ENCODE results near the gene NPAS3. TPM values are rescaled to one million over a fixed set of nuclear protein-coding genes. Genes with fewer than 3 reads are reported as not detected.

Gene NPAS3
- total and polyA plus RNA-seq, 2 donors (not counting 3 experiments of a cell fraction or from before 2014, with no cell fraction given), result 0.10 to 0.13 TPM

DNA sequence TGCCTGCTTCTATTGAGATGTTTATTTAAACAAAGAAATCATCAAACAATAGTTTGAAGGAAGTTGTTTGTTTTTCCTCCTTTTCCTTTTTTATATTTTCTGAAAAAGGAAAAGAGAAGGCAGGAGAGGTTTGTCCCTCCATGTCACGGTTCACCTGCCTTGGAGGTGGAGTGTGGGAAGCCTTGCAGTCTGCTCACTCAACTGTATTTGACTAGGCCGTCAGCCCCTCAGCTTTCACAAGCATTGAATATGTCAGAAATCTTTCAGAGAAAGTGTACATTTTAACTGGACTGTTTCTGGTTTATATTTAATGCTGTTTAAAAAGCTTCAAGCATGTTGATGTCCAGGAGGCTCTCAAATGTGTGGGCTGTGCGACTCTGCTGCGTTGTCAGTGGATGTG is 370.4 kb downstream of the NPAS3 start:
- TF ChIP-seq POLR2A (IDR thresholded peaks at IDR 0.05; ENCODE audit: low read depth, low read length) (no peak), GATA2 (IDR thresholded peaks at IDR 0.05; ENCODE audit: insufficient read depth, insufficient read length, low read depth, low read length) (no peak), CTCF (IDR thresholded peaks at IDR 0.05; ENCODE audit: extremely low read depth in 1 of 2, insufficient read depth in 1 of 2, low read depth in 1 of 2, low read length in 2 of 2) (no peak), MYC (IDR thresholded peaks at IDR 0.05; ENCODE audit: low read depth, low read length) (no peak), POLR2AphosphoS5 (IDR thresholded peaks at IDR 0.05; ENCODE audit: insufficient read depth, low read depth, low read length) (no peak), FOS (IDR thresholded peaks at IDR 0.05; ENCODE audit: borderline replicate concordance, insufficient read depth, low read length) (no peak), JUN (IDR thresholded peaks at IDR 0.05; ENCODE audit: borderline replicate concordance, insufficient read depth, insufficient read length, low read depth) (no peak), EZH2 (IDR thresholded peaks at IDR 0.05; ENCODE audit: borderline replicate concordance, low read depth, low read length, severe bottlenecking) (no peak)
- TF ChIP-seq, protein P1, sequence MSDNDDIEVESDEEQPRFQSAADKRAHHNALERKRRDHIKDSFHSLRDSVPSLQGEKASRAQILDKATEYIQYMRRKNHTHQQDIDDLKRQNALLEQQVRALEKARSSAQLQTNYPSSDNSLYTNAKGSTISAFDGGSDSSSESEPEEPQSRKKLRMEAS (IDR thresholded peaks at IDR 0.05; ENCODE audit: insufficient read depth, insufficient read length), result no peak
- no peak overlapping the region for H3K9ac ChIP-seq (replicated peaks; ENCODE audit: extremely low read depth, insufficient read depth, low read length)
- H3K9me1 ChIP-seq (replicated peaks; ENCODE audit: control insufficient read depth, extremely low read depth, insufficient read depth, low read length), result no peaks in the 10 kb centered on the region
- intact Hi-C loops (cut with micrococcal nuclease) (no loop called here), dilution Hi-C loops (cut with MboI; ENCODE audit: extremely low pct_ligation_motif_present, low sequenced_read_pairs) (no loop called here)
- H4K20me1 ChIP-seq (replicated peaks; ENCODE audit: control insufficient read depth, extremely low read depth, insufficient read depth, low read length), result no peaks in the 10 kb centered on the region
- H3K36me3 ChIP-seq (ENCODE audit: control insufficient read depth in 2 of 2, extremely low read depth in 1 of 2, insufficient read depth in 2 of 2, low read length in 2 of 2), result no peaks in the 10 kb centered on the region
- BruUV-seq (replicated peaks), result no TSS peak
- no peaks in the 10 kb centered on the region for H3K9me3 ChIP-seq (replicated peaks; ENCODE audit: control insufficient read depth, insufficient read depth, low read length)
- no peak overlapping the region for H3K27ac ChIP-seq (ENCODE audit: insufficient read depth, low read depth, low read length)
- no peaks in the 10 kb centered on the region for H3K4me1 ChIP-seq (ENCODE audit: control insufficient read depth, extremely low read depth, insufficient read depth, low read length)
- DNase-seq (ENCODE audit: low read depth, low spot score), result no peak
- FAIRE-seq, result no peak
- H3K4me3 ChIP-seq (replicated peaks in 1 of 3; ENCODE audit: insufficient read depth in 1 of 3, low read depth in 1 of 3, low read length in 3 of 3), result no peak overlapping the region
- H2AFZ ChIP-seq (ENCODE audit: low read depth, low read length), result no peak overlapping the region
- H3K4me2 ChIP-seq (ENCODE audit: insufficient read depth, low read length), result no peak overlapping the region
- no peaks in the 10 kb centered on the region for H3K79me2 ChIP-seq (ENCODE audit: control insufficient read depth, insufficient read depth, low read length)
- ChIA-PET CTCF (no interaction called here), POLR2A (no interaction called here)
- H3K27me3 ChIP-seq (ENCODE audit: control insufficient read depth in 2 of 2, insufficient read depth in 2 of 2, low read length in 2 of 2), result no peaks in the 10 kb centered on the region

Data from endothelial cell of umbilical vein (primary cell).